Stomach (tissue), 9 donors: Measurements from ENCODE around the gene GH2. TPM values are rescaled to one million over a fixed set of nuclear protein-coding genes. Genes with fewer than 3 reads are reported as not detected.

Experiments used
- DNase-seq, 2 donors: peaks; one replicate each; pipeline versions ENCODE4 v3.0.0 to v3.0.0-alpha.2; 2013 to 2019
- H3K27ac ChIP-seq, 5 donors: fragments of 200-600 bp in 4 of 5; sonication (generic) in 4 of 5; one replicate each; pipeline ENCODE4 v1.5.1; 2013 to 2019; ENCODE audit warnings: mild to moderate bottlenecking in 1 of 5, moderate library complexity in 1 of 5
- H3K27me3 ChIP-seq, 3 donors: fragments of 200-600 bp; sonication (generic); one replicate each; pipeline ENCODE4 v1.5.1; 2017 to 2019; ENCODE audit warnings: mixed run types in 1 of 3
- H3K36me3 ChIP-seq, 4 donors: fragments of 200-600 bp; sonication (generic); 1 replicate in 3 of 4; 2 replicates in 1 of 4; pipeline ENCODE4 v1.5.1; 2016 to 2019
- H3K4me1 ChIP-seq, 4 donors: fragments of 200-600 bp; sonication (generic); one replicate each; pipeline ENCODE4 v1.5.1; 2016 to 2019
- H3K4me3 ChIP-seq, 4 donors: fragments of 200-600 bp; sonication (generic) in 3 of 4; one replicate each; pipeline ENCODE4 v1.5.1; 2016 to 2019; ENCODE audit warnings: mild to moderate bottlenecking in 1 of 4
- H3K9me3 ChIP-seq, 4 donors: fragments of 200-600 bp; sonication (generic); one replicate each; pipeline ENCODE4 v1.5.1; 2016 to 2019
- CTCF ChIP-seq, 7 experiments: fragments of 450-650 bp in 4 of 7; fragments of 200-600 bp in 3 of 7; sonication (generic) in 3 of 7; IDR thresholded peaks; one replicate each; pipeline ENCODE4 v1.5.1; 2016 to 2019; ENCODE audit warnings: antibody characterized with exemption in 7 of 7, control low read depth in 2 of 7, mild to moderate bottlenecking in 1 of 7
- EP300 ChIP-seq: sonication (generic); formaldehyde crosslinking; IDR thresholded peaks from one replicate; pipeline ENCODE4 v1.6.1; 2017; ENCODE audit warnings: antibody characterized with exemption
- POLR2A ChIP-seq, 4 donors: fragments of 450-650 bp; IDR thresholded peaks; one replicate each; pipeline ENCODE4 v1.6.1; 2016; ENCODE audit warnings: antibody characterized with exemption in 4 of 4, control low read depth in 2 of 4, mild to moderate bottlenecking in 1 of 4, moderate library complexity in 1 of 4
- POLR2AphosphoS5 ChIP-seq, 3 donors: sonication (generic); formaldehyde crosslinking; IDR thresholded peaks; one replicate each; pipeline ENCODE4 v1.6.1; 2016; ENCODE audit warnings: antibody characterized with exemption in 3 of 3
- WGBS, 5 donors: extraction: QIAGEN DNeasy Blood & Tissue Kit in 3 of 5; methylation state at CpG; one replicate each; pipeline versions ENCODE4 v1.1.5 to v1.1.7; 2013 to 2018; 5-methylcytosine and 5-hydroxymethylcytosine counted together
- intact Hi-C: fragments of 100-400 bp; cut with DNase I; formaldehyde crosslinking; loops from one replicate; pipeline ENCODE4 v1.15.1; 2023; ENCODE audit warnings: low total_unique reads
- polyA plus RNA-seq, 3 donors: library from polyadenylated mRNA; stranded (reverse); fragments of 200-250 nt; gene quantifications; one replicate each; pipeline ENCODE4 v1.2.3, GENCODE V29; 2013
- total RNA-seq, 5 donors: library from RNA; depleted of rRNA; stranded (reverse); fragments of >200 nt; gene quantifications; one replicate each; pipeline versions ENCODE4 v1.1.0 to v1.2.3, GENCODE V29; 2014 to 2016
- donor health status: healthy with polysubstance abuse.
- donor health status: Bipolar disorder and iron deficiency.
- donor health status: healthy.

The GH2 gene
- total and polyA plus RNA-seq, 8 donors, result not detected

GRCh38 chr17:63842540-63843386 is 39.0 kb downstream of the GH2 start, which contains the start of gene SMARCD2:
Gene SMARCD2, minus strand, starts transcription at chr17:63842685. Its CDS starts 11 bp downstream, at chr17:63842674.
- peak; percentile 99 for DNase-seq
- WGBS, 5 donors, result 0 to 1% (median 0%) methylated on average over 11 to 92 of the region's 92 CpGs
- Histone ChIP-seq H3K36me3 (peaks cover 0 to 2% (median under 1%) of the 10 kb centered on the region in 4 donors), H3K4me1 (peaks cover 44 to 53% (median 47%) of the 10 kb centered on the region in 4 donors), H3K27me3 (no peaks in the 10 kb centered on the region), H3K4me3 (peak within 1 kb of the TSS; percentile 85 to 95 (median 94)), H3K27ac (peak within 1 kb of the TSS; percentile 89 to 97 (median 95)), H3K9me3 (no peaks in the 10 kb centered on the region)
- TF ChIP-seq POLR2AphosphoS5 (IDR thresholded peaks at IDR 0.05) (peak; percentile 46 to 81 (median 64)), CTCF (IDR thresholded peaks at IDR 0.05) (no peak), EP300 (no peak)
- intact Hi-C loops, result no loop called here

- H3K27ac ChIP-seq, result peak overlapping the region; percentile 89 to 97 (median 95)
- no peaks in the 10 kb centered on the region for H3K9me3 ChIP-seq
- peak in 1 of 2 donors; percentile 33 for DNase-seq
- intact Hi-C loops, result no loop called here
- peaks cover 50 to 59% (median 53%) of the 10 kb centered on the region in 4 donors for H3K4me1 ChIP-seq
- peaks cover 3 to 8% (median 6%) of the 10 kb centered on the region in 4 donors for H3K36me3 ChIP-seq
- TF ChIP-seq POLR2AphosphoS5 (IDR thresholded peaks at IDR 0.05) (no peak), EP300 (no peak), CTCF (IDR thresholded peaks at IDR 0.05) (no peak), POLR2A (IDR thresholded peaks at IDR 0.05) (no peak)
- H3K27me3 ChIP-seq, result no peaks in the 10 kb centered on the region
- H3K4me3 ChIP-seq, result peak overlapping the region; percentile 85 to 95 (median 94)
- 0 to 1% (median 1%) methylated on average over 19 to 36 of the region's 36 CpGs for WGBS, 5 donors
These were observed 39.6 kb downstream of the GH2 start for GRCh38 chr17:63842173-63842539.

GRCh38 chr17:63841350-63842172 is 40.2 kb downstream of the GH2 start:
- WGBS, 5 donors, result 2 to 4% (median 3%) methylated on average over 13 to 26 of the region's 26 CpGs
- intact Hi-C loops, result no loop called here
- peaks cover 52 to 65% (median 57%) of the 10 kb centered on the region in 4 donors for H3K4me1 ChIP-seq

GRCh38 chr17:63840591-63841349 is 41.0 kb downstream of the GH2 start:
- WGBS, 5 donors, result 50 to 59% (median 53%) methylated on average over 3 to 4 of the region's 4 CpGs
- intact Hi-C loops, result no loop called here
- no peak for DNase-seq
- Histone ChIP-seq H3K27ac (peak overlapping the region; percentile 89 to 97 (median 95)), H3K4me3 (peak overlapping the region; percentile 85 to 95 (median 94)), H3K27me3 (no peaks in the 10 kb centered on the region), H3K36me3 (peaks cover 15 to 22% (median 20%) of the 10 kb centered on the region in 4 donors), H3K9me3 (no peaks in the 10 kb centered on the region), H3K4me1 (peaks cover 52 to 65% (median 59%) of the 10 kb centered on the region in 4 donors)
- no peak for TF ChIP-seq POLR2AphosphoS5 (IDR thresholded peaks at IDR 0.05)
- TF ChIP-seq EP300, result no peak
- no peak for TF ChIP-seq POLR2A (IDR thresholded peaks at IDR 0.05)
- no peak for TF ChIP-seq CTCF (IDR thresholded peaks at IDR 0.05)

More at GRCh38 chr17:63841350-63842172, 40.2 kb downstream of the GH2 start:
- peaks cover 9 to 14% (median 12%) of the 10 kb centered on the region in 4 donors for H3K36me3 ChIP-seq
- TF ChIP-seq POLR2A (IDR thresholded peaks at IDR 0.05), result no peak
- H3K27me3 ChIP-seq, result no peaks in the 10 kb centered on the region
- DNase-seq, result peak; percentile 60 to 73
- H3K27ac ChIP-seq, result peak overlapping the region; percentile 89 to 97 (median 95)
- peak overlapping the region; percentile 85 to 95 (median 94) for H3K4me3 ChIP-seq
- H3K9me3 ChIP-seq, result no peaks in the 10 kb centered on the region
